Dedifferentiated amniotic fluid mesenchymal stem cell (primary cell): ENCODE data around the gene ITGAL.

Source experiments
- DNase-seq: peaks from one replicate; pipeline ENCODE4 v3.0.0-alpha.2; 2016; ENCODE audit errors: extremely low spot score

ITGAL gene

GRCh38 chr16:30541502-30542329 is 69.2 kb downstream of the ITGAL start:
- DNase-seq: no peak

- no peak for DNase-seq
Measured at GRCh38 chr16:30543067-30543466, 70.5 kb downstream of the ITGAL start.

GRCh38 chr16:30546115-30546514 is 73.6 kb downstream of the ITGAL start:
- no peak for DNase-seq

- DNase-seq: no peak
Measured at GRCh38 chr16:30548416-30549253, 76.1 kb downstream of the ITGAL start.

- no peak for DNase-seq
Measured at GRCh38 chr16:30551781-30552180, 79.2 kb downstream of the ITGAL start.

GRCh38 chr16:30552956-30553355 is 80.4 kb downstream of the ITGAL start:
- no peak for DNase-seq

GRCh38 chr16:30553393-30553899 is 80.9 kb downstream of the ITGAL start:
- DNase-seq: no peak

GRCh38 chr16:30554557-30555314 is 82.2 kb downstream of the ITGAL start:
- DNase-seq: no peak

GRCh38 chr16:30555315-30556124 is 83.0 kb downstream of the ITGAL start:
- no peak for DNase-seq

- no peak for DNase-seq
Measured at GRCh38 chr16:30556125-30556473, 83.6 kb downstream of the ITGAL start.

- DNase-seq: no peak
Measured at GRCh38 chr16:30557707-30557956, 85.1 kb downstream of the ITGAL start.

GRCh38 chr16:30557957-30558788 is 85.6 kb downstream of the ITGAL start, which contains the start of gene ZNF764:
ZNF764 (minus strand) TSS chr16:30558374; CDS start chr16:30558182, 192 bp downstream.
- DNase-seq: peak; percentile 98

GRCh38 chr16:30558789-30559377 is 86.3 kb downstream of the ITGAL start:
- DNase-seq: no peak

GRCh38 chr16:30559690-30560089 is 87.1 kb downstream of the ITGAL start:
- no peak for DNase-seq

GRCh38 chr16:30561089-30561816 is 88.7 kb downstream of the ITGAL start:
- no peak for DNase-seq

GRCh38 chr16:30562021-30562420 is 89.5 kb downstream of the ITGAL start:
- no peak for DNase-seq

GRCh38 chr16:30565526-30565925 is 93.0 kb downstream of the ITGAL start:
- DNase-seq: no peak

- no peak for DNase-seq
Measured at GRCh38 chr16:30565984-30566383, 93.4 kb downstream of the ITGAL start.

GRCh38 chr16:30566531-30566930 is 94.0 kb downstream of the ITGAL start:
- no peak for DNase-seq
